ENCODE results near the gene GATAD2B. TPM values are rescaled to one million over a fixed set of nuclear protein-coding genes. Genes with fewer than 3 reads are reported as not detected.

Gene GATAD2B
- total RNA-seq, 2 experiments from 2014 or later: 86.3 to 96.7 TPM

GRCh38 chr1:153945795-153946621, 23.2 kb upstream of the GATAD2B start:
- ATAC-seq (ENCODE audit: low read depth) (peak; percentile 50), DNase-seq (peak; percentile 84)
- H3K36me3 Mint-ChIP-seq: peaks cover 25% of the 10 kb centered on the region
- H3K4me1 Mint-ChIP-seq: peaks cover 32% of the 10 kb centered on the region
- no peaks in the 10 kb centered on the region for H3K27me3 Mint-ChIP-seq
- peak overlapping the region; percentile 96 for H3K27ac Mint-ChIP-seq
- POLR2A ChIA-PET: interaction anchor here (0.6 to 5.5 kb wide), 26 partner anchors 9 to 414 kb away, joined by 3 to 101 read pairs (median 4); partner anchors contain the start of genes CREB3L4, CRTC2, GATAD2B and HAX1
- H3K9me3 Mint-ChIP-seq: no peaks in the 10 kb centered on the region
- peak overlapping the region; percentile 95 for H3K4me3 Mint-ChIP-seq

- DNase-seq (peak; percentile 87), ATAC-seq (ENCODE audit: low read depth) (peak; percentile 69)
- H3K27me3 Mint-ChIP-seq: no peaks in the 10 kb centered on the region
- H3K4me3 Mint-ChIP-seq: peak overlapping the region; percentile 95
- POLR2A ChIA-PET: interaction anchor here (0.7 to 5.5 kb wide), 23 partner anchors 9 to 413 kb away, joined by 3 to 101 read pairs (median 5); partner anchors contain the start of genes CREB3L4, CRTC2, GATAD2B and HAX1
- peaks cover 24% of the 10 kb centered on the region for H3K4me1 Mint-ChIP-seq
- H3K27ac Mint-ChIP-seq: peak overlapping the region; percentile 96
- H3K9me3 Mint-ChIP-seq: no peaks in the 10 kb centered on the region
- H3K36me3 Mint-ChIP-seq: peaks cover 23% of the 10 kb centered on the region
Observed at GRCh38 chr1:153945131-153945794, 22.5 kb upstream of the GATAD2B start.

- POLR2A ChIA-PET: interaction anchor here (0.7 to 5.5 kb wide), 18 partner anchors 8 to 213 kb away, joined by 3 to 101 read pairs (median 6); partner anchors contain the start of genes CREB3L4, CRTC2, GATAD2B and JTB
- H3K27me3 Mint-ChIP-seq: no peaks in the 10 kb centered on the region
- no peak for DNase-seq
- H3K4me3 Mint-ChIP-seq: peak overlapping the region; percentile 95
- peaks cover 22% of the 10 kb centered on the region for H3K36me3 Mint-ChIP-seq
- H3K4me1 Mint-ChIP-seq: peaks cover 22% of the 10 kb centered on the region
- no peak for ATAC-seq (ENCODE audit: low read depth)
- no peaks in the 10 kb centered on the region for H3K9me3 Mint-ChIP-seq
- H3K27ac Mint-ChIP-seq: peak overlapping the region; percentile 96
Observed at GRCh38 chr1:153944827-153945117, 22.0 kb upstream of the GATAD2B start.

- Mint-ChIP-seq H3K27me3 (no peaks in the 10 kb centered on the region), H3K36me3 (peaks cover 22% of the 10 kb centered on the region), H3K27ac (peak overlapping the region; percentile 96), H3K9me3 (no peaks in the 10 kb centered on the region), H3K4me3 (peak overlapping the region; percentile 95), H3K4me1 (peaks cover 22% of the 10 kb centered on the region)
- no peak for ATAC-seq (ENCODE audit: low read depth)
- POLR2A ChIA-PET: interaction anchor here (0.6 to 5.5 kb wide), 19 partner anchors 8 to 213 kb away, joined by 3 to 101 read pairs (median 5); partner anchors contain the start of genes CREB3L4, CRTC2, GATAD2B and JTB
- DNase-seq: no peak
Observed at GRCh38 chr1:153944005-153944826, 21.4 kb upstream of the GATAD2B start.

- Mint-ChIP-seq H3K36me3 (peaks cover 22% of the 10 kb centered on the region), H3K4me1 (peaks cover 22% of the 10 kb centered on the region), H3K4me3 (no peak overlapping the region), H3K27me3 (no peaks in the 10 kb centered on the region), H3K27ac (peak overlapping the region; percentile 69), H3K9me3 (no peaks in the 10 kb centered on the region)
- ATAC-seq (ENCODE audit: low read depth): no peak
- POLR2A ChIA-PET: interaction anchor here (0.6 to 5.5 kb wide), 6 partner anchors 13 to 34 kb away, joined by 3 to 101 read pairs (median 38); partner anchors contain the start of genes CREB3L4, CRTC2, GATAD2B and JTB
- no peak for DNase-seq
Observed at GRCh38 chr1:153942766-153943549, 20.2 kb upstream of the GATAD2B start.

GRCh38 chr1:153941826-153942725, 19.3 kb upstream of the GATAD2B start:
- POLR2A ChIA-PET: interaction anchor here (0.6 to 1.4 kb wide), 3 partner anchors 12 to 22 kb away, joined by 3 read pairs; no protein-coding TSS in a partner anchor
- H3K27me3 Mint-ChIP-seq: no peaks in the 10 kb centered on the region
- DNase-seq (no peak), ATAC-seq (ENCODE audit: low read depth) (no peak)
- no peak overlapping the region for H3K4me3 Mint-ChIP-seq
- no peaks in the 10 kb centered on the region for H3K9me3 Mint-ChIP-seq
- H3K27ac Mint-ChIP-seq: no peak overlapping the region
- peaks cover 24% of the 10 kb centered on the region for H3K36me3 Mint-ChIP-seq
- peaks cover 17% of the 10 kb centered on the region for H3K4me1 Mint-ChIP-seq

GRCh38 chr1:153940756-153941155, 18.0 kb upstream of the GATAD2B start:
- POLR2A ChIA-PET: interaction anchor here (0.5 to 2.8 kb wide), 7 partner anchors 9 to 49 kb away, joined by 3 to 13 read pairs (median 3); no protein-coding TSS in a partner anchor
- DNase-seq (no peak), ATAC-seq (ENCODE audit: low read depth) (no peak)
- Mint-ChIP-seq H3K4me1 (peaks cover 20% of the 10 kb centered on the region), H3K4me3 (no peak overlapping the region), H3K27me3 (no peaks in the 10 kb centered on the region), H3K36me3 (peaks cover 31% of the 10 kb centered on the region), H3K27ac (no peak overlapping the region), H3K9me3 (no peaks in the 10 kb centered on the region)

- peaks cover 15% of the 10 kb centered on the region for H3K4me1 Mint-ChIP-seq
- no peak overlapping the region for H3K27ac Mint-ChIP-seq
- POLR2A ChIA-PET: interaction anchor here (0.9 to 2.8 kb wide), 3 partner anchors 11 to 17 kb away, joined by 3 to 13 read pairs (median 3); no protein-coding TSS in a partner anchor
- no peaks in the 10 kb centered on the region for H3K27me3 Mint-ChIP-seq
- no peak for ATAC-seq (ENCODE audit: low read depth)
- H3K36me3 Mint-ChIP-seq: peaks cover 34% of the 10 kb centered on the region
- no peaks in the 10 kb centered on the region for H3K9me3 Mint-ChIP-seq
- H3K4me3 Mint-ChIP-seq: no peak overlapping the region
- no peak for DNase-seq
Observed at GRCh38 chr1:153939476-153939875, 16.7 kb upstream of the GATAD2B start.

- Mint-ChIP-seq H3K4me3 (no peak overlapping the region), H3K36me3 (peaks cover 36% of the 10 kb centered on the region), H3K4me1 (peaks cover 12% of the 10 kb centered on the region), H3K27ac (no peak overlapping the region), H3K9me3 (no peaks in the 10 kb centered on the region), H3K27me3 (no peaks in the 10 kb centered on the region)
- no peak for ATAC-seq (ENCODE audit: low read depth)
- no peak for DNase-seq
- POLR2A ChIA-PET: interaction anchor here (0.9 to 2.8 kb wide), 2 partner anchors 10 to 17 kb away, joined by 3 to 13 read pairs; no protein-coding TSS in a partner anchor
Observed at GRCh38 chr1:153938996-153939395, 16.2 kb upstream of the GATAD2B start.

GRCh38 chr1:153937331-153937730, 14.6 kb upstream of the GATAD2B start:
- Mint-ChIP-seq H3K9me3 (no peaks in the 10 kb centered on the region), H3K27me3 (no peaks in the 10 kb centered on the region), H3K4me3 (no peak overlapping the region), H3K36me3 (peaks cover 36% of the 10 kb centered on the region), H3K27ac (no peak overlapping the region), H3K4me1 (peaks cover 4% of the 10 kb centered on the region)
- no peak for ATAC-seq (ENCODE audit: low read depth)
- DNase-seq: no peak
- POLR2A ChIA-PET: interaction anchor here (0.8 to 1.3 kb wide), 2 partner anchors 7 to 9 kb away, joined by 3 read pairs; partner anchors contain the start of gene DENND4B
